CD4-positive, alpha-beta T cell treated with Interleukin-6 at 100 ng/mL for 8 hours (primary cell): Measurements from ENCODE around the gene DNAJB6.
A peak's percentile ranks its signal among the peaks of the same experiment; 100 is the strongest.

Experiments used
- DNase-seq: peaks from one replicate; pipeline ENCODE4 v3.0.0-alpha.2; 2020; ENCODE audit warnings: mixed read lengths, low spot score

The DNAJB6 gene

GRCh38 chr7:157336383-157337315 lies at the start of gene DNAJB6:
DNAJB6 (plus strand) TSS chr7:157337004; CDS start chr7:157358573, 21,569 bp downstream.
- DNase-seq, result peak; percentile 93

GRCh38 chr7:157291404-157292080 lies 45.3 kb upstream of the DNAJB6 start:
- DNase-seq, result no peak

- no peak for DNase-seq
These were observed 44.5 kb upstream of the DNAJB6 start for GRCh38 chr7:157292258-157292657.

GRCh38 chr7:157292770-157293412 lies 43.9 kb upstream of the DNAJB6 start:
- DNase-seq, result no peak

GRCh38 chr7:157293413-157293788 lies 43.4 kb upstream of the DNAJB6 start:
- no peak for DNase-seq

GRCh38 chr7:157294773-157295172 lies 42.0 kb upstream of the DNAJB6 start:
- DNase-seq, result no peak

GRCh38 chr7:157295338-157295737 lies 41.5 kb upstream of the DNAJB6 start:
- no peak for DNase-seq

- DNase-seq, result no peak
These were observed 39.6 kb upstream of the DNAJB6 start for GRCh38 chr7:157297185-157297584.

- no peak for DNase-seq
These were observed 37.5 kb upstream of the DNAJB6 start for GRCh38 chr7:157299317-157299612.

- DNase-seq, result peak; percentile 25
These were observed 37.0 kb upstream of the DNAJB6 start for GRCh38 chr7:157299613-157300368.

GRCh38 chr7:157300369-157300825 lies 36.4 kb upstream of the DNAJB6 start:
- no peak for DNase-seq

GRCh38 chr7:157301610-157302120 lies 35.1 kb upstream of the DNAJB6 start:
- no peak for DNase-seq

GRCh38 chr7:157306846-157307838 lies 29.7 kb upstream of the DNAJB6 start:
- no peak for DNase-seq

- no peak for DNase-seq
These were observed 26.7 kb upstream of the DNAJB6 start for GRCh38 chr7:157309988-157310668.

GRCh38 chr7:157310676-157311185 lies 26.1 kb upstream of the DNAJB6 start:
- DNase-seq, result no peak

- DNase-seq, result no peak
These were observed 23.9 kb upstream of the DNAJB6 start for GRCh38 chr7:157312941-157313340.

- no peak for DNase-seq
These were observed 23.2 kb upstream of the DNAJB6 start for GRCh38 chr7:157313645-157314044.

- no peak for DNase-seq
These were observed 18.6 kb upstream of the DNAJB6 start for GRCh38 chr7:157318015-157318706.

- DNase-seq, result no peak
These were observed 16.2 kb upstream of the DNAJB6 start for GRCh38 chr7:157320608-157320980.
